ENCODE data around the gene ARNT2.
"Not testable (repeated sequence)": the region's sequence is repeated elsewhere in the genome, so short reads cannot be mapped to it uniquely, and the experiment has no call there.

The ARNT2 gene

GRCh38 chr15:80494756-80495155, 90.6 kb downstream of the ARNT2 start:
- DNase-seq: no peak

- DNase-seq: no peak
Measured at GRCh38 chr15:80495401-80495942, 91.3 kb downstream of the ARNT2 start.

- DNase-seq: peak; percentile 26
Measured at GRCh38 chr15:80496096-80496495, 91.9 kb downstream of the ARNT2 start.

- DNase-seq: no peak
Measured at GRCh38 chr15:80497221-80497620, 93.0 kb downstream of the ARNT2 start.

GRCh38 chr15:80498652-80499051, 94.5 kb downstream of the ARNT2 start:
- no peak for DNase-seq

GRCh38 chr15:80500021-80500420, 95.8 kb downstream of the ARNT2 start:
- no peak for DNase-seq

GRCh38 chr15:80501476-80501875, 97.3 kb downstream of the ARNT2 start:
- DNase-seq: no peak

GRCh38 chr15:80502782-80503181, 98.6 kb downstream of the ARNT2 start:
- no peak for DNase-seq

- no peak for DNase-seq
Measured at GRCh38 chr15:80503319-80503952, 99.3 kb downstream of the ARNT2 start.

GRCh38 chr15:80504931-80505330, 100.7 kb downstream of the ARNT2 start:
- DNase-seq: no peak

- DNase-seq: no peak
Measured at GRCh38 chr15:80506286-80506893, 102.2 kb downstream of the ARNT2 start.

GRCh38 chr15:80507131-80507530, 102.9 kb downstream of the ARNT2 start:
- no peak for DNase-seq

GRCh38 chr15:80507638-80508316, 103.6 kb downstream of the ARNT2 start:
- no peak for DNase-seq

GRCh38 chr15:80508783-80509182, 104.6 kb downstream of the ARNT2 start:
- no peak for DNase-seq

- DNase-seq: no peak
Measured at GRCh38 chr15:80509800-80510199, 105.6 kb downstream of the ARNT2 start.

- not testable (repeated sequence) for DNase-seq
Measured at GRCh38 chr15:80510985-80511384, 106.8 kb downstream of the ARNT2 start.

- no peak for DNase-seq
Measured at GRCh38 chr15:80512726-80513660, 108.8 kb downstream of the ARNT2 start.

- no peak for DNase-seq
Measured at GRCh38 chr15:80514071-80514780, 110.0 kb downstream of the ARNT2 start.

GRCh38 chr15:80517290-80517689, 113.1 kb downstream of the ARNT2 start:
- DNase-seq: no peak

GRCh38 chr15:80518522-80518921, 114.3 kb downstream of the ARNT2 start:
- DNase-seq: no peak

- no peak for DNase-seq
Measured at GRCh38 chr15:80523746-80524145, 119.6 kb downstream of the ARNT2 start.

GRCh38 chr15:80525853-80526252, 121.7 kb downstream of the ARNT2 start:
- no peak for DNase-seq

Data from islet precursor cell (in vitro differentiated cells).